ENCODE measurements around the gene SLC17A9.
"Not testable (repeated sequence)": the region's sequence is repeated elsewhere in the genome, so short reads cannot be mapped to it uniquely, and the experiment has no call there.

Gene SLC17A9

DNA sequence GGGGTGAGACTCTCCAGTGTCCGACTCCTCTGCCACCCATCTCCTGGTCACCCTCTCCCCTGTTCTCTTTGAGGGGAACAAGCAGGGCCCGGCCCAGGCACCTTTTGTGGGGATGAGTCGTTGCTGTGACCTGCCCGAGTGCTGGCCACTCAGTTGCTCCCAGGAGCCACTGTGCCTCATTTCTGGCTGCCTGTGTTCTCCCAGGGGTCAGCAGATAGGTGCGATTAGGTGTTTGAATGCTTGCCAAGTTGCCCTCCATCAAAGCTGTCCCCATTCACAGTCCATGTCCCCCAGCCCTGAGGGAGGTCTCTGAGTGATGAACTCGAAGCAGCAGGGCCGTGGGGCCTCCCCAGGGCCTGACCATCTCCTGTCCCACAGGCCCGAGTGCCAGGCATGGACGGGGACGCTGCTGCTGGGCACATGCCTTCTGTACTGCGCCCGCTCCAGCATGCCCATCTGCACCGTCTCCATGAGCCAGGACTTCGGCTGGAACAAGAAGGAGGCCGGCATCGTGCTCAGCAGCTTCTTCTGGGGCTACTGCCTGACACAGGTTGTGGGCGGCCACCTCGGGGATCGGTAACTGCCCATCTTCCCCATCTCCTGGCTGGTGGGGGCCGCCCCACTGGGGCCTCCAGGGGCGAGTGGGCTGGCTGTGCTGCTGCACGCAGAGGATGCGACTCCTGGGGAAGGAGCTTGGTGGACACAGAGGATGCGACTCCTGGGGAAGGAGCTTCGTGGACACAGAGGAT lies 4.1 kb downstream of the SLC17A9 start:
- DNase-seq (ENCODE audit: low spot score) = no peak

GRCh38 chr20:62957136-62958117 lies 4.9 kb downstream of the SLC17A9 start:
- no peak for DNase-seq (ENCODE audit: low spot score)

DNA sequence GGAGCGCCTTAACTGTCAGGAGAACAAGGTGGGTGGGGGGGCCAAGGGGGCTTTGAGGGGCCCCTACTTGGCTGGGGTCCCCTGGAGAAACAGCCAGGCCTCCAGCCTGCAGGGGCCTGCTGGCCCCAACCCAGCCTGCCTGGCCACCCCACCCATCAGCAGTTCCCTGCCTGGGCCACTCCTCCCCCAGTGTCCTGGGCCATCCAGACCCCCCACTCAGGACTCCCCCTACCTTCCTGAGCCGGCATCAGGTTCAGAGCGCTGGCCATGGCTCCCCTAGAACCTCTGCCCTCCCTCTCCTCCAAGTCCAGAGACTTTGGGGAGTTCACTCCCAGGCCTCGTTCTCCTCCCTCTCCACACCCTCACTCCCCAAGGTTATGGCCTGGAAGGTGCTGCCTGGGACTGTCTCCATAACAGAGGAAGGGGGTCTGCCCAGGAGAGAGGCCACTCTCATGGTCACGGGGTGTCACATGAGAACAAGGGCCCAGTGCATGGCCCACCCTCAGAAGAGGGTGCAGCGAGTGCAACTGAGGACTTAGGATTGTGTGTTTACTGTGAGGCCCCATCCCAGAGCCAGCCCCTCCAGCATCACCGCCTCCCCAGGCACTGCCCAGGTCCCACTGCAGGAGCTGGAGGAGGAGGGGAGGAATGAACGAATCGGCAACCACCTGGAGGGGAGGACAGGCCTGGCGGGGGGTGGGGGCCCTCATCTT lies 6.0 kb downstream of the SLC17A9 start:
- no peak for DNase-seq (ENCODE audit: low spot score)

DNA sequence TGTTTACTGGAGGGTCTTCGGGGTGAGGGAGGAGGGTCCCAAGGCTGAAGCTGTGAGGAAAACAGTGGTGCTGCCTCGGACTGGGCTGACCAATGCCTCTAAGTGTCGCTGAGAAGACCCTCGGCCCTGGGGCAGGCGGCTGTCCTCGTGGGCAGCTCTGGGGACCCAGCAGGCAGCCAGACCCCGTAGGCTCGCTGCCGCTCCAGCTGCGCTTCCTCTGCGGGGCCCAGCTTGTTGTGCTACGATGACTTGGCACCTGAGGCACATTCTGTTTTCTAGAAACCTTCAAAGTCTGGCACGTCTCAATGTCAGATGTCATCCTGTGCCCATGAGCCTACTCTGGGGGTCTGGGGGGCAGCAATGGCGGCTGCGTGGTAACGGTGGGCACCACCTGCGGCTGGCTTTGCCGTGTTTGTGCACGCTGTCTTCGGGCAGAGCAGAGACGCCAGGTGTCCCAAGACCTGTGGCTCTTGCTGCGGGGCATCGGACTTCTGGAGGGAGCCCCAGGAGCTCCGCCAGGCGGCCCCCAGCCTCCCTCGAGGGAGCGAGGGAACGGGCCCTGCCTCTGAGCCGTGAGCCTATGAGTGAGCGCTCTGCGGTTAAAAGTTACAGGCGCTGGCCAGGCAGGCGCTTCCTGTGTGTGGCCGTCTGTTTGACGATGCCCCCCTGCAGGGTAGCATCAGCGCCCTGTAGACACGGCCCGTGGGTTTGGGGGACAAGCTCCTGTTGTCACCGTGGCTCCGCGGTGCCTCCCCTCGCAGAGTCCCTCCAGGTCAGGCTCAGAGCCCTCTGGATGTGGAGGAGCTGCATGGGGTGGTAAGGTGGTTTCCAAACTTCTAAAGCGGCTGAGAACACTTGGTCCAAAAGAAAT lies 6.8 kb downstream of the SLC17A9 start:
- no peak for DNase-seq (ENCODE audit: low spot score)

DNA sequence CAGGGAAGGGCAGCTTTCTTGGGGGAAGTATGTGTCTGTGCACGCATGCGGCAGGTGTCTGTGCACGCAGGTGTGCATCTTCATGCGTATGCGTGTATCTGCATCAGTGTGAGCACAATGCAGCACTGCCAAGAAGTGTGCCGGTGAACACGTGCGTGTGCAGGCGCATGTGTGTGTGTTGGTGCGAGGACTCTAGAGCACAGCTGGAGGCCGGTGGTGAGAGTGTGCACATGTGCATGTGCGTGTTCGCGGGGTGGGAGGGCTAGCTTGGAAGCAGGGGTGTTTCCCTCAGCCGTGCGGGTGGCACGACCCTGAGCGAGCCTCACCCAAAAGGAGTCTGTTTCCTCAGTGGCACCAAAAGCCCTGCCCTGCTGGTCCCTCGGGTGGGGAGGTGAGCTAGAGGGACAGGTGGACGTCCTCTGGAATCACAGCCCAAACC lies 7.5 kb downstream of the SLC17A9 start:
- DNase-seq (ENCODE audit: low spot score) = no peak

GRCh38 chr20:62960446-62961309 lies 8.2 kb downstream of the SLC17A9 start:
- DNase-seq (ENCODE audit: low spot score) = not testable (repeated sequence)

DNA sequence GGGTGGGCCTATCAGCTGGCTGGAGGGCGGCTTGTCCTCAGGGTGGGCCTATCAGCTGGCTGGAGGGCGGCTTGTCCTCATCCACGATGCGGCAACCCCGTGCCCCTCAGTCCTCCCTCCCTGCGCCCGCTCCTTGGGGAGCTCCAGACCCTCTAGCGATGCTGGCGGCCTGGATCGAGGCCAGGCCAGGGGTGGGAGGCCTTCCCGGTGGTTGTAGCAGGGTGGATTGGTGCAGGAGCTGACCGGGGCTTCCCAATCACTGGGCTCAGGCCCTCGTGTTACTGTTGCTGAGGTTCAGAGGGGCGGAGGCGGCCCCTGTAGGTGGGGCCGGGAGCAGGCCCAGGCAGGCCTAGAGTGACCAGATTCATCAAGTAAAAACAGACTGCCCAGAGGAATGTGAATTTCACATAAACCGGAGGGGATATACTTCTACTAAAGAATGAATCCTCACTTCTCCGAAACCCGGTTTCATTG lies 8.8 kb downstream of the SLC17A9 start:
- DNase-seq (ENCODE audit: low spot score) = no peak

DNA sequence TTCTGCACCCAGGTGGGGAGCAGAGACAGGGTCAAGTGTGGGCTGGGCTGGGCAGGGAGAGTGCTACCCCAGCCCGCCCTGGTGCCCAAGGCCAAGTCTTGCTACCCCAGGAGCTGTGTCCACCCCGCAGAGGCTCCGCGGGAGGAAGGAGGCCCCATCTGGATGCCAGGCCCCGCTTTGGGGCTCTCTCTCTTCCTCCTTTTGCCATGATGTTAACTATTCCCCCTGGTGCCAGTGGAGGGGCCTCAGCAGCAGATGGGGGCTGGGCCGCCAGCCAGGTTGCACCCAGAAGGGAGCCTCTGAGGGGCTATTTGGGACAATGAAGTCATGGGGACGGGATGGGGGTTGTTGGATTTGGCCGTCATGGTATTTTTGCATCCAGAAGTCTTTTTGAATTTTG lies 9.3 kb downstream of the SLC17A9 start:
- DNase-seq (ENCODE audit: low spot score) = no peak

DNA sequence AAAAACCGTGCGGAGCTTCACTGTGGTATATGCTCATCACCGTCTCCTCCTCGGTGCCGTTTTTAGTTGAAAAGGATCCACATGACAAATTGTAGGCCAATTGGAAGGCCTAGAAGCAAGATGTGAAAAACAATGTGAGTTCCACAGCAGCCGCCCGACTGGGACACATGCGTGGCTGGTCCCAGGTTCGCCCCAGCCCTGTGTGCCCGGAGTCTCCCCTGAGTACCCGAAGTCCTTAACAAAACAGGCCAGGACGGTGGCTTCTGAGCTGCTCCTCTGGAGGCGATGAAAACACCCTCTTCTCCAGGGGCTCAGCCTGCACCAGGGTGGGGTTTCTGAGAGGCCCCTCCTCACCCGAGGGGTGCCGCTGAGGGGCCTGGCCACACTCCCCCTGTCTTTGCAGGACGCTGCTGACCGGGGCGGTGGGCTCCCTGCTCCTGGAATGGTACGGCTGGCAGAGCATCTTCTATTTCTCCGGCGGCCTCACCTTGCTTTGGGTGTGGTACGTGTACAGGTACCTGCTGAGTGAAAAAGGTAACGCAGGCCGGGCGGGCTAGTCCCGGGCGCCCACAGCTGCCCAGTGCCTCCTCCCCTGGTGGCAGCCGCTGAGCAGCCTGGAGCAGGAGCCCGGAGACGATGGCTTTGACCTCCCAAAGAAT lies 9.8 kb downstream of the SLC17A9 start:
- DNase-seq (ENCODE audit: low spot score) = no peak

- no peak for DNase-seq (ENCODE audit: low spot score)
Observed at GRCh38 chr20:62962891-62963613, 10.5 kb downstream of the SLC17A9 start.

DNA sequence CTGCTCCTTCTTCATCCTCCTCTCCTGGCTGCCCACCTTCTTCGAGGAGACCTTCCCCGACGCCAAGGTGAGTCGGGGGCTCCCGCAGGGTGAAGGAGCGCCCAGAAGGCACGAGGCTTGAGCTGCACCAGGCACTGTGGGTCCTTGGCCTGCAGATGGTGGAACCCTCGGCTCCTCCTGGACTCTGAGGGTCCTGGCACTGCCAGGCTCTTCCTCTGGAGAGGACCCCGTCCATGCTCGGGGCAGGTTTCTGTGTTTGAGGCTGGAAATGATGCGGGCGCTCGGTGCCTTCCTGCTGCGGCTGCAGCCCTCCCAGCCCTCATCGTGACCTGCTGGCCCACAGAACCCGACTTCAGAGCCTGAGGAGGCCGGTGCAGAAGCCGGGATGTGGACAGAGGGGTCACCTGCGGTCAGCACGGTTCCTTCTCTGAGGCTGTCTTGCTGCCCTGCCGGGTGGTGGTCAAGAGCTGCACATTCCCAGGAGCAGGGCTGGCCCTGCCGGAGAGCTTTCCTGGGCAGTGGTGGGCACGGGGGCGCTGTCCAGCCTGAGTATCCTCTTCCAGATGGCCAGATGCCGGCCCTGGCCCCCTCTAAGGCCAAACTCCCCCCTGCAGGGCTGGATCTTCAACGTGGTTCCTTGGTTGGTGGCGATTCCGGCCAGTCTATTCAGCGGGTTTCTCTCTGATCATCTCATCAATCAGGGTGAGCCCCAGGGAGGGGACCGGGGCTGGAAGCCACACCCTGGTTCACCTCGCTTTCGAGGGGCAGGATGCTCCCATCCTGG lies 11.3 kb downstream of the SLC17A9 start:
- no peak for DNase-seq (ENCODE audit: low spot score)

DNA sequence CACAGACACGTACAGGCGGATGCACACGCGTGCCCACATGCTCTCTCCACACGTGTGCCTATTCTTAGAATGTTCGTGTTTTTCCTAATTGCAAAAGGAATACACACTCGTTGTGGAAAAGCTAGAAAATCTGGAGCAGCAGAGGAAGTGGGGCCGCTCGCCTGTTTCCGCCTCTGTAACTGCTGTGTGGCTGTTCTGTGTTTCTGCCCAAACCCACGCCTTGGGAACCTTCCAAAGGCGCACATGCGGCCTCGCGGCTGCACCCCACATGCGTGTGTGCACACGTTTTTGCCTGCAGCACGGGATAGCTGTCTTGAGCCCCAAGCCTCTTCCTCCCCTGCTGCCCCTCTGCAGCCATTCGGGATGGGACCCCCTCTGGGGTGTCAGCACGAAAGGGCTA lies 12.2 kb downstream of the SLC17A9 start:
- no peak for DNase-seq (ENCODE audit: low spot score)

- DNase-seq (ENCODE audit: low spot score) = no peak
Observed at GRCh38 chr20:62965363-62965771, 12.9 kb downstream of the SLC17A9 start.

DNA sequence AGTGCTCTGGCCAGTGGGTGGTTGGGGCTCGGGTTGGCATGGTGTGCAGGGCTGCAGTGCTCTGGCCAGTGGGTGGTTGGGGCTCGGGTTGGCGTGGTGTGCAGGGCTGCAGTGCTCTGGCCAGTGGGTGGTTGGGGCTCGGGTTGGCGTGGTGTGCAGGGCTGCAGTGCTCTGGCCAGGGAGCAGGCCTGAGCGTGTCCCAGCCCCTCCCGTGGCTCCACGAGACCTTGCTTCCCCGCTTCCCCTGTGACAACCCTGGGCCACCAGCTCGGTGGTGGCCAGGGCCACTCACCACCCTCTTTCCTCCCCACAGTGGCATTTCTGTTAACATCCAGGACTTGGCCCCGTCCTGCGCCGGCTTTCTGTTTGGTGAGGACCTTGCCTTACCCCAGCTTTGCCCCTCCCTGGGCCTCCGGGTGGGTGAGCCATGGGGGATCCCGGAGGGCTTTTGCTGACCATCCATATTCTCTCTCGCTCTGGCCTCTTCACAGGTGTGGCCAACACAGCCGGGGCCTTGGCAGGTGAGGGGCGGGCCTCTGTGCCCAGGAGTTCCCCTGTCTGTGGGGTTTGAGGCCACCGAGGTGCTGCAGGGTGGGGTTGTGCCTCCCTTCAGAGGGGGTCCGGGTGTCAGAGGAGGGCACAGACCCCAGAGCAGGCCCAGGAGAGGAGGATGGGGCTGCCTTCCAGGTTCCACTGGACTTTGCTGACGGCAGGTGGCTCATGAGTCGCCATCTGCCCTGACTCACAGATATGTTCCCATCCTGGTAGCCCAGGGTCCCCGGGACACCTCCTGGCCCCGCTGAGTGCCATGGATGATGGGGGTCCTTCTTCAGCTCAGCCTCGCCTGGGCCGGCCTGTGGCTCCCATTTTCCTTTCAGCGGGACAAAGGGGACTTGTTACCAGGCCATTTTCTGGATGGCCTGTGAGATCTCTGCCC lies 14.0 kb downstream of the SLC17A9 start:
- DNase-seq (ENCODE audit: low spot score) = no peak

DNA sequence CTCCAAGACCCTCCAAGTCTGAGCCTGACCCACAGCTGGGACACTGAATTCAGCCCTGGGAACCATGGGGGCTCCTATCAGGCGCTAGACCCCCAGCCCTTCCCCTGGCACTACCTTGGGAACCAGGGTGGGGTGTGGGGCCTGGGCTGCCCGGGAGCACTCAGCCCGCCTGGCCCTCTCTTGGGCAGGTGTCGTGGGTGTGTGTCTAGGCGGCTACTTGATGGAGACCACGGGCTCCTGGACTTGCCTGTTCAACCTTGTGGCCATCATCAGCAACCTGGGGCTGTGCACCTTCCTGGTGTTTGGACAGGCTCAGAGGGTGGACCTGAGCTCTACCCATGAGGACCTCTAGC lies 14.6 kb downstream of the SLC17A9 start:
- DNase-seq (ENCODE audit: low spot score) = no peak

DNA sequence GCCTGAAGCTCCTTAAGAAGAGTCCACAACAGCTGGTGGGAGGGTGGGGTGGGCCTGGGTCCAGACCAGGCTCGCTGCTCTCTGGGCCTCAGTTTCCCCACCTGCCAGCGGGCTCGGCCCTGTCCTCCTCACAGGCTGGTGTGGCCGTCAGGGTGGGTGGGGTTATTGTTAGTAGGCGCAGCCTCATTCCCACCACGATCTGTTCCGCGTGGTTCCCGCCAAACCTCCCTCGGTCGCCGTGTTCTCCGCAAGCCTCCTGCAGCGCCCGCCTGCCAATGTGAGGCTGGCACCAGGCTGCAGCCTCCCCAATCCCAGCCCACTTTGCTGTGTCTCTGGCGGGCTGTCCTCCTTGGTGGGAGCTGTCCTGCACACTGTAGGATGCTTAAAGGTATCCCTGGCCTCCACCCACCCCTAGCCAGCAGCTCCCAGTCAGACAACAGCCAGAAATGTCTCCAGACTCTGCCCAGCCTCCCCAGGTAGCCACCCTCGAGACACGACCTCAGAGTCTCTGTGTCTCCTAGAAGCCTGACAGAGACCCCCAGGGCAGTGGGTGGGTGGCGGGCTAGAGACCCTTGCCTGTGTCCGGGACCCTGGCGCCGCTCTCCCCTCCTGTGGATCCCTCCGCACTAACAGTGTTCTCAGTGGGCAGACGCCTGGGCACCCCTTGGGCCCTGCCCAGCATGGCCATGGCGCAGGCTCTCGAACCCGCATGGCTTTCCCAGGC lies 15.3 kb downstream of the SLC17A9 start:
- DNase-seq (ENCODE audit: low spot score) = no peak
